HCT116 (cell line): ENCODE measurements around the gene DENND6A. TPM values are rescaled to one million over a fixed set of nuclear protein-coding genes. Genes with fewer than 3 reads are reported as not detected.
A peak's percentile ranks its signal among the peaks of the same experiment; 100 is the strongest.

Experiments used
- ATAC-seq: fragments of 200-7000 bp; cut with Tn5 transposase; 2 replicates; pipeline ENCODE4 v1.9.1; 2020; ENCODE audit warnings: mild to moderate bottlenecking, moderate library complexity
- BruUV-seq: library from RNA; stranded (reverse); fragments of 400-500 nt; replicated peaks from 2 replicates; lab custom pipeline; 2021; lab: Mats Ljungman, UMichigan
- CTCF ChIA-PET: fragments of 300-600 bp; sonication (Branson Sonifier 250); formaldehyde crosslinking; loops from one replicate; lab custom pipeline; 2021; ENCODE audit warnings: antibody characterized with exemption; lab: Charles Lee
- POLR2A ChIA-PET: fragments of 300-600, 350-600 bp; sonication (Branson Sonifier 250); formaldehyde crosslinking; loops from one replicate; lab custom pipeline; 2021; ENCODE audit warnings: antibody characterized with exemption; lab: Charles Lee
- RAD21 ChIA-PET, 2 experiments: fragments of 300-600 bp; sonication (Branson Sonifier 250); formaldehyde crosslinking; loops; one replicate each; lab custom pipeline; 2023; ENCODE audit warnings: low total read pairs in 2 of 2; ENCODE audit not compliant: uncharacterized antibody in 2 of 2, unreplicated experiment in 2 of 2, low non-redundant PET in 1 of 2; lab: Charles Lee
- DNase-seq: peaks from one replicate; pipeline ENCODE4 v3.0.0-alpha.2; 2010; ENCODE audit warnings: low read depth, low spot score
- H2AFZ ChIP-seq: fragments of 200-600 bp; shearing (Covaris generic), sonication (generic); 2 replicates; pipeline ENCODE4 v1.6.1; 2017; ENCODE audit warnings: low read depth, mixed run types, mixed read lengths, antibody characterized with exemption, low read length; ENCODE audit not compliant: poor library complexity, severe bottlenecking
- H3K27ac ChIP-seq: 2 replicates; pipeline ENCODE4 v1.5.1; 2012; ENCODE audit warnings: low read depth, low read length
- H3K27me3 ChIP-seq: fragments of 200-600 bp; sonication (generic); 2 replicates; pipeline ENCODE4 v1.6.1; 2016; ENCODE audit warnings: mixed run types, low read length, mixed read lengths; ENCODE audit not compliant: insufficient read depth
- H3K36me3 ChIP-seq, 2 experiments: fragments of 200-500 bp in 1 of 2; fragments of 200-600 bp in 1 of 2; sonication (Bioruptor generic) in 1 of 2; sonication (generic) in 1 of 2; 2 replicates each; pipeline versions ENCODE4 v1.5.1 to v1.6.1; 2014 to 2016; ENCODE audit warnings: low read length in 2 of 2, inconsistent platforms in 1 of 2, mixed read lengths in 1 of 2, mixed run types in 1 of 2; ENCODE audit not compliant: insufficient read depth in 2 of 2, control insufficient read depth in 1 of 2
- H3K4me1 ChIP-seq, 2 experiments: fragments of 200-600 bp in 1 of 2; sonication (generic) in 1 of 2; 2 replicates each; pipeline versions ENCODE4 v1.5.1 to v1.6.1; 2012 to 2017; ENCODE audit warnings: low read length in 2 of 2, inconsistent platforms in 1 of 2, mild to moderate bottlenecking in 1 of 2, mixed read lengths in 1 of 2, mixed run types in 1 of 2, moderate library complexity in 1 of 2; ENCODE audit not compliant: insufficient read depth in 2 of 2, control insufficient read depth in 1 of 2
- H3K4me2 ChIP-seq: fragments of 200-600 bp; sonication (generic); 2 replicates; pipeline ENCODE4 v1.6.1; 2017; ENCODE audit warnings: mixed run types, low read length, mixed read lengths
- H3K4me3 ChIP-seq, 2 experiments: fragments of 200-600 bp in 1 of 2; sonication (generic) in 1 of 2; replicated peaks in 1 of 2; 2 replicates each; pipeline ENCODE4 v1.5.1; 2011 to 2016; ENCODE audit warnings: low read length in 2 of 2, control low read depth in 1 of 2, low read depth in 1 of 2, mild to moderate bottlenecking in 1 of 2, mixed read lengths in 1 of 2, mixed run types in 1 of 2
- H3K79me2 ChIP-seq: fragments of 200-600 bp; sonication (generic); 2 replicates; pipeline ENCODE4 v1.6.1; 2017; ENCODE audit warnings: mild to moderate bottlenecking, mixed run types, low read length, moderate library complexity, mixed read lengths; ENCODE audit not compliant: insufficient read depth
- H3K9ac ChIP-seq: fragments of 200-600 bp; sonication (generic); 2 replicates; pipeline ENCODE4 v1.6.1; 2016; ENCODE audit warnings: low read length, mixed read lengths
- H3K9me2 ChIP-seq: fragments of 200-600 bp; sonication (generic), shearing (Covaris generic); 2 replicates; pipeline ENCODE4 v1.6.1; 2017; ENCODE audit warnings: mixed run types, mild to moderate bottlenecking, moderate library complexity; ENCODE audit not compliant: insufficient read depth
- H3K9me3 ChIP-seq, 2 experiments: fragments of 200-500 bp in 1 of 2; fragments of 200-600 bp in 1 of 2; sonication (Bioruptor generic) in 1 of 2; sonication (generic) in 1 of 2; 2 replicates each; pipeline ENCODE4 v1.6.1; 2014 to 2017; ENCODE audit warnings: low read length in 2 of 2, mixed read lengths in 2 of 2, inconsistent platforms in 1 of 2, low read depth in 1 of 2, mild to moderate bottlenecking in 1 of 2, mixed run types in 1 of 2, moderate library complexity in 1 of 2; ENCODE audit not compliant: control insufficient read depth in 1 of 2, insufficient read depth in 1 of 2
- H4K20me1 ChIP-seq: fragments of 200-600 bp; sonication (generic), shearing (Covaris generic); 2 replicates; pipeline ENCODE4 v1.6.1; 2017; ENCODE audit warnings: mixed run types, mild to moderate bottlenecking, moderate library complexity; ENCODE audit not compliant: insufficient read depth
- ATF3 ChIP-seq: IDR thresholded peaks from 2 replicates; pipeline ENCODE4 v1.6.1; 2012
- CTCF ChIP-seq, 3 experiments: fragments of 200-600 bp in 1 of 3; sonication (generic) in 1 of 3; IDR thresholded peaks in 2 of 3; conservative IDR thresholded peaks in 1 of 3; 2 replicates each; pipeline ENCODE4 v1.5.1; 2012 to 2017; ENCODE audit warnings: low read depth in 2 of 3, low read length in 2 of 3, antibody characterized with exemption in 1 of 3, borderline replicate concordance in 1 of 3, control low read depth in 1 of 3, mild to moderate bottlenecking in 1 of 3, mixed read lengths in 1 of 3, mixed run types in 1 of 3, moderate library complexity in 1 of 3; ENCODE audit not compliant: insufficient read depth in 1 of 3
- EZH2 ChIP-seq: fragments of 200-600 bp; sonication (generic); IDR thresholded peaks from 2 replicates; pipeline ENCODE4 v1.6.1; 2017; ENCODE audit warnings: antibody characterized with exemption, mixed run types
- JUND ChIP-seq: IDR thresholded peaks from 2 replicates; pipeline ENCODE4 v1.6.1; 2012
- MAX ChIP-seq: IDR thresholded peaks from 2 replicates; pipeline ENCODE4 v1.6.1; 2012
- RAD21 ChIP-seq: IDR thresholded peaks from 2 replicates; pipeline ENCODE4 v1.6.1; 2012; ENCODE audit warnings: low read depth, mild to moderate bottlenecking
- REST ChIP-seq: IDR thresholded peaks from 2 replicates; pipeline ENCODE4 v1.6.1; 2012; ENCODE audit warnings: low read depth
- SIN3A ChIP-seq: IDR thresholded peaks from 2 replicates; pipeline ENCODE4 v1.6.1; 2012; ENCODE audit warnings: low read depth
- SP1 ChIP-seq: IDR thresholded peaks from 2 replicates; pipeline ENCODE4 v1.6.1; 2012; ENCODE audit warnings: low read depth
- intact Hi-C: fragments of 100-400 bp; cut with micrococcal nuclease; formaldehyde crosslinking; loops from 2 replicates; pipeline ENCODE4 v1.10.0; 2022
- total RNA-seq: library from RNA; stranded (reverse); gene quantifications from one replicate; pipeline ENCODE4 v1.2.1, GENCODE V29; 2021; ENCODE audit not compliant: unreplicated experiment

Gene DENND6A
- total RNA-seq, 1 experiment from 2014 or later, result 22.3 TPM

GRCh38 chr3:57582474-57583168, 110.3 kb downstream of the DENND6A start:
- POLR2A ChIA-PET, result no interaction called here
- H3K36me3 ChIP-seq, result peaks cover 15 to 17% of the 10 kb centered on the region in 2 experiments; a peak in 3 of 4 replicates
- CTCF ChIA-PET, result interaction anchor here (0.6 kb wide), 1 partner anchor 568 kb away, joined by 3 read pairs; no protein-coding TSS in a partner anchor
- TF ChIP-seq CTCF (IDR thresholded peaks at IDR 0.05 in 2 of 3, conservative IDR thresholded peaks at IDR 0.05 in 1 of 3; ENCODE audit: borderline replicate concordance in 1 of 3, insufficient read depth in 1 of 3, low read depth in 2 of 3, low read length in 2 of 3), result peak; percentile 14 to 60 (median 54); a peak in 4 of 6 replicates
- TF ChIP-seq MAX, result no peak
- TF ChIP-seq RAD21, result peak; percentile 44
- H2AFZ ChIP-seq, result no peak overlapping the region
- ATAC-seq (peak; percentile 82), DNase-seq (peak; percentile 24)
- peaks cover 0 to 5% of the 10 kb centered on the region in 2 experiments; a peak in 1 of 4 replicates for H3K4me1 ChIP-seq
- RAD21 ChIA-PET, result no interaction called here
- BruUV-seq, result no TSS peak
- no peaks in the 10 kb centered on the region for H3K27me3 ChIP-seq
- peaks cover 98% of the 10 kb centered on the region for H3K79me2 ChIP-seq
- intact Hi-C loops, result loop anchor here (1.0 to 10.0 kb wide), 2 partner anchors 185 to 408 kb away; no protein-coding TSS in a partner anchor
- H3K4me3 ChIP-seq, result no peak overlapping the region
- H4K20me1 ChIP-seq, result peaks cover 7% of the 10 kb centered on the region
- no peak overlapping the region for H3K9ac ChIP-seq
- no peak overlapping the region for H3K27ac ChIP-seq
- H3K9me2 ChIP-seq, result no peaks in the 10 kb centered on the region
- H3K9me3 ChIP-seq, result no peaks in the 10 kb centered on the region
- no peak overlapping the region for H3K4me2 ChIP-seq

- Histone ChIP-seq H3K4me2 (no peak overlapping the region), H3K4me1 (peaks cover 0 to 4% of the 10 kb centered on the region in 2 experiments; a peak in 1 of 4 replicates), H3K9me2 (no peaks in the 10 kb centered on the region), H3K27me3 (no peaks in the 10 kb centered on the region), H4K20me1 (peaks cover 3% of the 10 kb centered on the region; the same call in 1 of the 2 replicates), H3K9ac (no peak overlapping the region), H2AFZ (no peak overlapping the region), H3K79me2 (peaks cover 96% of the 10 kb centered on the region), H3K9me3 (no peaks in the 10 kb centered on the region), H3K4me3 (no peak overlapping the region), H3K27ac (no peak overlapping the region), H3K36me3 (peaks cover 27 to 28% of the 10 kb centered on the region in 2 experiments)
- intact Hi-C loops, result no loop called here
- RAD21 ChIA-PET, result no interaction called here
- no TSS peak for BruUV-seq
- CTCF ChIA-PET, result no interaction called here
- no peak for DNase-seq
- POLR2A ChIA-PET, result no interaction called here
- no peak for ATAC-seq
- TF ChIP-seq EZH2 (no peak), REST (no peak), JUND (no peak), RAD21 (no peak), ATF3 (no peak), SP1 (no peak), CTCF (IDR thresholded peaks at IDR 0.05 in 2 of 3, conservative IDR thresholded peaks at IDR 0.05 in 1 of 3; ENCODE audit: borderline replicate concordance in 1 of 3, insufficient read depth in 1 of 3, low read depth in 2 of 3, low read length in 2 of 3) (no peak), SIN3A (no peak)
These were observed 115.1 kb downstream of the DENND6A start for GRCh38 chr3:57577801-57578200.
